Measurements from ENCODE around the gene P2RX7. TPM values are rescaled to one million over a fixed set of nuclear protein-coding genes. Genes with fewer than 3 reads are reported as not detected.

The P2RX7 gene
- total RNA-seq, 1 experiment from 2014 or later: 0.55 TPM

DNA sequence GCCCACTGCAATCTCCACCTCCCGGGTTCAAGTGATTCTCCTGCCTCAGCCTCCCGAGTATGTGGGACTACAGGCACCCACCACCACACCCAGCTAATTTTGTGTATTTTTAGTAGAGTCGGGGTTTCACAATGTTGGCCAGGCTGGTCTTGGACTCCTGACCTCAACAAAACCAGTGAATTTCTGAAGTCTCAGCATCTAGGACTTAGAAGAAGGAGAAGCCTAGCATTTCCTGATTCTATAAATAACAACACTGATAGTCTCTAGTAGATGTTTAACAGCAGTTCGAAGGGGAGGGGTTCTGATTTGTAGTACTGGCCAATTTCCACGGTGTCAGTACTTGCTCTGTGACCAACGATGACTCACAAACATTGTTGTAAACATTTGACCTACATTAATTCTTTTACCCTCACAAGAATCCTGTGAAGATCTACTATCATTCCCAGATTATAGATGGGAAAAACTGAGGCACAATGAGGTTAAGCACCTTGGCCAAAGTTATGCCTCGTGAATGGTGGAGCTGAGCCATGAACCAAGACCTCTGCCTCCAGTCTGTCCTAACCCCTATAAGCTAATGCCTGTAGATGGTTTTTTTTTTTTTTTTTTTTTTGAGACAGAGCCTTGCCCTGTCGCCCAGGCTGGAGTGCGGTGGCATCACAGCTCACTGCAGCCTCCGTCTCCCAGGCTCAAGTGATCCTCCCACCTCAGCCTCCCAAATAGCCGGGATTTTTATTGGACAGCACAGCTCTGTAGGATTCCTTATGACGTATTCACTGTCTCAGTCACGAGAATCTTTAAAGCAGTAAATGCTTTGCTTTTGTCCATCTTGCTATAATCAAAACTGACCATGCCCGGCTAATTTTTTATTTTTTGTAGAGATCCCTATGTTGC lies 82.4 kb downstream of the P2RX7 start:
- peaks cover 6% of the 10 kb centered on the region for H3K4me1 Mint-ChIP-seq
- H3K4me3 Mint-ChIP-seq: no peak overlapping the region
- POLR2A ChIA-PET: no interaction called here
- TF ChIP-seq ZNF317 (CRISPR knock-in tag; IDR thresholded peaks at IDR 0.05; ENCODE audit: borderline replicate concordance, low read depth) (no peak), OVOL2 (CRISPR knock-in tag; IDR thresholded peaks at IDR 0.05; ENCODE audit: borderline replicate concordance) (no peak), MLX (CRISPR knock-in tag; IDR thresholded peaks at IDR 0.05) (no peak), ELF4 (CRISPR knock-in tag; IDR thresholded peaks at IDR 0.05; ENCODE audit: low read depth) (no peak), IRF2 (CRISPR knock-in tag; IDR thresholded peaks at IDR 0.05; ENCODE audit: borderline replicate concordance, low read depth) (no peak), ZNF671 (CRISPR knock-in tag; IDR thresholded peaks at IDR 0.05) (no peak), MXD4 (CRISPR knock-in tag; IDR thresholded peaks at IDR 0.05; ENCODE audit: borderline replicate concordance) (no peak), GABPB1 (CRISPR knock-in tag; IDR thresholded peaks at IDR 0.05) (no peak), E2F1 (CRISPR knock-in tag; IDR thresholded peaks at IDR 0.05) (no peak), FOXP1 (CRISPR knock-in tag; IDR thresholded peaks at IDR 0.05; ENCODE audit: borderline replicate concordance) (no peak), ZNF138 (CRISPR knock-in tag; conservative IDR thresholded peaks at IDR 0.05) (no peak), ZSCAN18 (CRISPR knock-in tag; IDR thresholded peaks at IDR 0.05) (no peak), ZNF512 (CRISPR knock-in tag; IDR thresholded peaks at IDR 0.05; ENCODE audit: borderline replicate concordance) (no peak), RORB (CRISPR knock-in tag; IDR thresholded peaks at IDR 0.05) (no peak)
- TF ChIP-seq, protein P1, sequence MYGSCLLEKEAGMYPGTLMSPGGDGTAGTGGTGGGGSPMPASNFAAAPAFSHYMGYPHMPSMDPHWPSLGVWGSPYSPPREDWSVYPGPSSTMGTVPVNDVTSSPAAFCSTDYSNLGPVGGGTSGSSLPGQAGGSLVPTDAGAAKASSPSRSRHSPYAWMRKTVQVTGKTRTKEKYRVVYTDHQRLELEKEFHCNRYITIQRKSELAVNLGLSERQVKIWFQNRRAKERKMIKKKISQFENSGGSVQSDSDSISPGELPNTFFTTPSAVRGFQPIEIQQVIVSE (CRISPR knock-in tag; IDR thresholded peaks at IDR 0.05; ENCODE audit: borderline replicate concordance): no peak
- TF ChIP-seq, protein P2, sequence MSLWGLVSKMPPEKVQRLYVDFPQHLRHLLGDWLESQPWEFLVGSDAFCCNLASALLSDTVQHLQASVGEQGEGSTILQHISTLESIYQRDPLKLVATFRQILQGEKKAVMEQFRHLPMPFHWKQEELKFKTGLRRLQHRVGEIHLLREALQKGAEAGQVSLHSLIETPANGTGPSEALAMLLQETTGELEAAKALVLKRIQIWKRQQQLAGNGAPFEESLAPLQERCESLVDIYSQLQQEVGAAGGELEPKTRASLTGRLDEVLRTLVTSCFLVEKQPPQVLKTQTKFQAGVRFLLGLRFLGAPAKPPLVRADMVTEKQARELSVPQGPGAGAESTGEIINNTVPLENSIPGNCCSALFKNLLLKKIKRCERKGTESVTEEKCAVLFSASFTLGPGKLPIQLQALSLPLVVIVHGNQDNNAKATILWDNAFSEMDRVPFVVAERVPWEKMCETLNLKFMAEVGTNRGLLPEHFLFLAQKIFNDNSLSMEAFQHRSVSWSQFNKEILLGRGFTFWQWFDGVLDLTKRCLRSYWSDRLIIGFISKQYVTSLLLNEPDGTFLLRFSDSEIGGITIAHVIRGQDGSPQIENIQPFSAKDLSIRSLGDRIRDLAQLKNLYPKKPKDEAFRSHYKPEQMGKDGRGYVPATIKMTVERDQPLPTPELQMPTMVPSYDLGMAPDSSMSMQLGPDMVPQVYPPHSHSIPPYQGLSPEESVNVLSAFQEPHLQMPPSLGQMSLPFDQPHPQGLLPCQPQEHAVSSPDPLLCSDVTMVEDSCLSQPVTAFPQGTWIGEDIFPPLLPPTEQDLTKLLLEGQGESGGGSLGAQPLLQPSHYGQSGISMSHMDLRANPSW (CRISPR knock-in tag; conservative IDR thresholded peaks at IDR 0.05; ENCODE audit: low read depth): no peak
- TF ChIP-seq, protein P3, sequence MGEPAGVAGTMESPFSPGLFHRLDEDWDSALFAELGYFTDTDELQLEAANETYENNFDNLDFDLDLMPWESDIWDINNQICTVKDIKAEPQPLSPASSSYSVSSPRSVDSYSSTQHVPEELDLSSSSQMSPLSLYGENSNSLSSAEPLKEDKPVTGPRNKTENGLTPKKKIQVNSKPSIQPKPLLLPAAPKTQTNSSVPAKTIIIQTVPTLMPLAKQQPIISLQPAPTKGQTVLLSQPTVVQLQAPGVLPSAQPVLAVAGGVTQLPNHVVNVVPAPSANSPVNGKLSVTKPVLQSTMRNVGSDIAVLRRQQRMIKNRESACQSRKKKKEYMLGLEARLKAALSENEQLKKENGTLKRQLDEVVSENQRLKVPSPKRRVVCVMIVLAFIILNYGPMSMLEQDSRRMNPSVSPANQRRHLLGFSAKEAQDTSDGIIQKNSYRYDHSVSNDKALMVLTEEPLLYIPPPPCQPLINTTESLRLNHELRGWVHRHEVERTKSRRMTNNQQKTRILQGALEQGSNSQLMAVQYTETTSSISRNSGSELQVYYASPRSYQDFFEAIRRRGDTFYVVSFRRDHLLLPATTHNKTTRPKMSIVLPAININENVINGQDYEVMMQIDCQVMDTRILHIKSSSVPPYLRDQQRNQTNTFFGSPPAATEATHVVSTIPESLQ (CRISPR knock-in tag; IDR thresholded peaks at IDR 0.05): no peak
- H3K27me3 Mint-ChIP-seq (ENCODE audit: low read depth): no peaks in the 10 kb centered on the region
- no peak for ATAC-seq
- no peak for DNase-seq (ENCODE audit: low spot score)
- no peaks in the 10 kb centered on the region for H3K9me3 Mint-ChIP-seq
- no peaks in the 10 kb centered on the region for H3K36me3 Mint-ChIP-seq
- no peak overlapping the region for H3K27ac Mint-ChIP-seq
- CTCF ChIA-PET: interaction anchor here (0.6 to 0.7 kb wide), 2 partner anchors 15 to 19 kb away, joined by 3 to 5 read pairs; no protein-coding TSS in a partner anchor
